NCI-H2227 (cell line): ENCODE data around the gene NR6A1.
A peak's percentile ranks its signal among the peaks of the same experiment; 100 is the strongest.
"Not testable (repeated sequence)": the region's sequence is repeated elsewhere in the genome, so short reads cannot be mapped to it uniquely, and the experiment has no call there.

ENCODE experiments used
- DNase-seq: peaks from one replicate; lab custom pipeline; 2025; ENCODE audit not compliant: unreplicated experiment; lab: John Stamatoyannopoulos, UW

The NR6A1 gene

GRCh38 chr9:124778575-124779367 lies 7.7 kb upstream of the NR6A1 start:
- DNase-seq: no peak

DNA sequence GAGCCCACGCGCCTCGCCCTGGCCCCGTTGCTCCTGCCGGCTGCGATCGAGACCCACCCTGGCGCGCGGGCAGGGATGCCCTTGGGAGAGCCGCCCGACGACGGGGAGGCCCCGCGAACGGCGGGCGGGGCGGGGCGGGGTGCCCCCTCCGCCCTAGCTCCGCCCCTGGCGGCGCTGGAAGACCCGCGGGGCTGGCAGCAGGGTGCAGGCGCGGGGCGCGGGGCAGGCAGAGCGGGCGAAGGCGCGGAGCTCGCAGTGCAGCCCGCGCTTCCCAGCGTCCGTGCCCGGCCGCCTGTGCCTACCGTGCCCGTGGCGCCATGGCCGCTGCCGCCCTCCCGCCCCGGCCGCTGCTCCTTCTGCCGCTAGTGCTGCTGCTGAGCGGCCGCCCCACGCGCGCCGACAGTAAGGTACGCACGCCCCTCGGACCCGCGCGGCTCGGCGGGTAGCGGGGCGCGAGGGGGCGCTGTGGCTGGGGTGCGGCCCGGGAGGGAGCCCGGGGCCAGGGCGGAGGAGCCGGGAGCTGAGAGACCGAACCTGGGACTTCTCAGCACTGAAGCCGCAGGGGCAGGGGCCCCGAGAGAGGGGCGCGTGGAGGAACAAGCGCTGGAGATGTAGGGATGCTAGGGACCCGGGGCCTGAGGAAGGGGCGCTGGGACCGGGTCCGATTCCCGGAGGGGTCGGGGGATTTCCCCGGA lies 6.0 kb upstream of the NR6A1 start, which contains the start of gene OLFML2A:
TSS of gene OLFML2A (plus strand) at position 180 of the 695 bp plus-strand sequence. CDS start at position 318, 138 bp downstream.
- peak; percentile 37 for DNase-seq

DNA sequence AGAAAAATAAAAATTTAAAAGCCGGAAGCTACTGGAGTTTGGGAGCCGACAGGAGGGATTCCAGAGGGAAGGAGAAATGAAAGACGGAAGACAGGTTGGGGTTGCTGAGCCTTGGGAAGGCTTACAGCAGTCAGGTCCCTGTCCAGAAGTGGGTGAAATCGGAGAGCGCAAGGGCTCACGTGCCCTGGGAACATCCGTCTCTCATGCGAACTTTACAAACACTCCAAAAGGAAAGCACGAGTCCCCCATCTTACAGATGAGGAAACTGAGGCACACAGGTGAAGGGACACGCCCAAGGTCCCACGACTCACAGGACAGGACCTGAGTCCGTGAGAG lies 5.5 kb upstream of the NR6A1 start:
- no peak for DNase-seq

- DNase-seq: peak; percentile 69
These were observed 3.2 kb upstream of the NR6A1 start for GRCh38 chr9:124774129-124774978.

- DNase-seq: no peak
These were observed 2.5 kb upstream of the NR6A1 start for GRCh38 chr9:124773473-124774128.

DNA sequence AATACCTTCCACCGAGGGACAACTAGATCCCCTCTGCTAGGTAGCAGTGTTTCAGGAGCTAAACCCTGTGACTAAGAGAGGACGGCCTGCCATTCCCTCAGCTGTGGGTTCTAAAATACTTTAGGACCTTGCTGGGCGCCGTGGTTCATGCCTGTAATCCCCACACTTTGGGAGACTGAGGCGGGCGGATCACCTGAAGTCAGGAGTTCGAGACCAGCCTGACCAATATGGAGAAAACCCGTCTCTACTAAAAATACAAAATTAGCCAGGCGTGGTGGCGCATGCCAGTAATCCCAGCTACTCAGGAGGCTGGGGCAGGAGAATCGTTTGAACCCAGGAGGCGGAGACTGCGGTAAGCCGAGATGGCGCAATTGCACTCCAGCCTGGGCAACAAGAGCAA lies 1.8 kb upstream of the NR6A1 start:
- not testable (repeated sequence) for DNase-seq

- DNase-seq: peak; percentile 77
These were observed 962 bp upstream of the NR6A1 start for GRCh38 chr9:124771867-124772679.

DNA sequence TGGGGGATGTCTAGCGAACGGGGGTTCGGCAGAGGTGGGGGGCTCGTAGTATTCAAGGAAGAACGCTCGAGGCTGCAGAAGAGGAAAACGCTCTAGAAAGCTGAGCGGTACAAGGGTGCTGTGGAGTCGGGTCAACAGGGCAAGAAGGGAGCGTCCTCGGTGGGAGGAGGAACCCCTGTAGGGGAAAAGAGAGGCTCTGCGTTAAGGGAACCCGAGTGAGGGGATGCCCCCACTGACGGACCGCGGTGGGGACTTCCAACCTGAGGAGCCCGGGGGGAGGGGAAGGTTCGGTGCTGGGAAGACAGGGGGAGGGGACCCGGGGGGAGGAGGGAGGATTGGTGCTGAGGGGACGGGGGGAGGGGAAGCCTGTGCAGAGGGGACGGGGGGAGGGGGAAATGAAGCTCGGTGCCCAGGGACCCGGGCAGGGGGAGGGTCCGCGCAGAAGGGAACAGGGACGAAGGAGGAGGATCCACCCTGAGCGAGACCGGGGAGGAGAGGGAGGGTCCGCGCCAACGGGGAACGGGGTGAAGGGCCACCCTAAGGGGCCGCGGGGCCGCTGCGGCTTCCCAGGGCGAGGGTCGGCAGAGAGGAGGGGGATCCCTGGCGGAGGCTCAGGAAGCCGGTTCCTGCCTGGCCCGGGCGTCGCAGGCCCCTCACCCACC lies 621 bp downstream of the NR6A1 start:
- peak; percentile 39 for DNase-seq

DNA sequence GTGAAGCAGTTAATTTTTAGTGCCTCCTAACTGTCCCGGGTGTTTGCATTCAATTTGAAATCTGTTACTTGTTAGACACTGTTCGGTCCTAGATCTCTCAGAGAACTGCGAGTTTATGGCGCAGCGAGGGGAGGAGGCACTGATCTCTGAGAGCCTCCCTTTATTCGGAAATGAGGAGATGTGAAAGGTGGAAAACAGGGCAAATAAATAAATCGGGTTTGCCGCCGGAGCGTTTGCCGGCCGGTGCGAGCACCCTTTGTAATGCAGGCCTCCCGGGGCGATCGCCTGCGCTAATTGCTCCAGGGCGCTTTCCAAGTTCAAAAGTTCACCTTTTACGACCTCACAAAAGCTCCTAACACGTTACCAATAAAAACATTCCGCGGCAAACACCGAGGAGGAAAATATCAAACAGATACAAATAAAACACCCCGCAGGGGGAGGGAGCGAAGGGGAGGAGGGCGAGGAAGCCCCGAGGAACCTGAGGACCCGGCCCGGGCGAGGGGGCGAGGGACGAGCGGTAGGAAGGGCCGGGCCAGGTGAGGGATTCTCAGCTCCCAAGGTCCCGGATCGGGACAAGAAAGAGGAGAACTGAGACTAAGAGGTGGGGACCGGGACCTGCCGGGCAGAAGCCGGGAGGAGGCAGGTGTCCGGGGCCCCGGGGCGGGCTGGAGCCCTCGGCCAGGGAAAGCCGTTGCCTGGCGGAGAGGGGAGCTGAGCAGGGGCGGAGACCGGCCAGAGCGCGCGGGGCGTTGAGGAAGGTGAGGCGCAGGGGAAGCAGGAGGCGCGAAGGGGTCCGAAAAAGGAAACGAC lies 1.4 kb downstream of the NR6A1 start:
- no peak for DNase-seq

DNA sequence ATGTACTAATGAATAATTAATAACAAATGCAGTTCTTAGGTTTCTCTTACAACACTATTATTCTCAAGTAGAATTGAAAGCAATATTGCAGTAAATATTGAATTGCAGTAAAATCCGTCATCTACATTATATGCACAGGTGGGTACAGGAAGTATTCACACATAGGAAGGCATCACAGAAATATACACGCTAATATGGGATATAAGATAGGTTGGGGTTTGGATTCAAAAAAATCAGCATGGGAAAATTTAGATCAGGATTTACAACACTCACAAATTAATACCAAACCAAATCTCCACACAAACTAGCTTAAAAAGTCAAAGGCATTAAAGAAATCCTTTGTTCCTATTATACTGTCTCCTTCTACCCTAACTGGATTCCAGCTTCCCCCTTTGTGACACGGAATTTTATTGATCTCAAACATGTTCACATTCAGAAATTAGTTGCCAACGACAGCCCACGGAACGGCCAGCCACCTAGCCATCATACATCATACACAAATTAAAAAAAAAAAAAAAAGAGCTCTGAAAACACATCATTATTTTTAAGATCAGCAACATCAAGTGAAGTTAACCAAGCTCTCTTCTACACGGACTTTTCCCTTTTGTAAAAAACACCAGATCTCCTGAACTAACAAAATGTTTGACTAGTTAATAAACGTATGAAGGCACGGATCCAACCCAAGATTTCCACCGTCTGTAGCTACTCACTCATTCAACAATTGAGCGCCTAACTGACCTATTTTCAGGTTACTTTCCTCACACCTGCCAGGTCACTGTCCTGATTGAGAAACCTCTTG lies 2.2 kb downstream of the NR6A1 start:
- DNase-seq: no peak

- no peak for DNase-seq
These were observed 2.8 kb downstream of the NR6A1 start for GRCh38 chr9:124768334-124768733.

- no peak for DNase-seq
These were observed 3.3 kb downstream of the NR6A1 start for GRCh38 chr9:124767821-124768220.

- no peak for DNase-seq
These were observed 4.1 kb downstream of the NR6A1 start for GRCh38 chr9:124766815-124767554.

- no peak for DNase-seq
These were observed 4.8 kb downstream of the NR6A1 start for GRCh38 chr9:124766326-124766725.

GRCh38 chr9:124765439-124765835 lies 5.7 kb downstream of the NR6A1 start:
- no peak for DNase-seq

DNA sequence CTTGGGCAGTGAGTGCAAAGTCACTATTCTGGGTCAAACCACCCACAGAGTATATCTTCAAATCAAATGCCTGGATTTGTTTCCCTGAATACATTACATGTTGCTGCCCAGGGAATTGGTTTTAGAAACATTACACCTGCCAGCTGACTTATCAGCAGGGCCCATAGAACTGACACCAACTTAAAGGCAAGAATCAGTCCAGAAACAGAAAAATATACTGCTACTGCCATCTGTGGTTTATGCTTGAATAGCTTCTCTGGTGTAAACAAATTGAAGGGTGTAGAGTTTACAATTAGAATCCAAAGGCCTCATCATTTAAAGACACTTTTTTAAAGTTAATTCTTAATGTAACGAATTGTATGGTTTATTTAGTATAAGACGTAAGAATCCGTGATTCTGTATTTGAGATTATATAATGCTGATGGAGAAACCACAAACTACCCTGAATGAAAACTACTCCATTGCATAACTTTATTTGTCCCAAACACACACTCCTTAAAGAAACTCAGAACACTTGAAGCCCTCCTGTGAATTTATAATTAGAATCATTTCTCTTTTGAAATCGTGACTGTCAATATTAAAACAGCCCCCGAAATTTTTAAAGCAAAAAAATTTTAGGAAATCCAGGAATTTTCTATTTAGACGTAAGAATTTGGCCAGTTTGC lies 6.2 kb downstream of the NR6A1 start:
- no peak for DNase-seq

GRCh38 chr9:124762633-124763032 lies 8.5 kb downstream of the NR6A1 start:
- no peak for DNase-seq
